NT2/D1 (cell line): ENCODE data around the gene TRAF2.
"Not testable (repeated sequence)": the region's sequence is repeated elsewhere in the genome, so short reads cannot be mapped to it uniquely, and the experiment has no call there.

Experiments
- DNase-seq: peaks from one replicate; pipeline ENCODE4 v3.0.0-alpha.2; 2011; ENCODE audit warnings: low read depth, low spot score
- H3K27me3 ChIP-seq: 2 replicates; pipeline ENCODE4 v1.6.0; 2011; ENCODE audit warnings: mild to moderate bottlenecking; ENCODE audit not compliant: insufficient read length, insufficient read depth
- H3K36me3 ChIP-seq: 2 replicates; pipeline ENCODE4 v1.6.1; 2011; ENCODE audit warnings: mild to moderate bottlenecking, low read length, mixed read lengths; ENCODE audit not compliant: insufficient read depth, insufficient read length
- H3K4me1 ChIP-seq: 2 replicates; pipeline ENCODE4 v1.5.1; 2011; ENCODE audit not compliant: insufficient read depth, insufficient read length
- H3K4me3 ChIP-seq: 2 replicates; pipeline ENCODE4 v1.5.1; 2011; ENCODE audit warnings: low read depth; ENCODE audit not compliant: insufficient read length
- H3K9ac ChIP-seq: 2 replicates; pipeline ENCODE4 v1.6.0; 2011; ENCODE audit warnings: low read depth; ENCODE audit not compliant: insufficient read length
- H3K9me3 ChIP-seq: 2 replicates; pipeline ENCODE4 v1.5.1; 2011; ENCODE audit warnings: mild to moderate bottlenecking, low read length; ENCODE audit not compliant: insufficient read depth
- SUZ12 ChIP-seq: IDR thresholded peaks from 2 replicates; pipeline ENCODE4 v1.6.1; 2011; ENCODE audit not compliant: insufficient read length, insufficient read depth; ENCODE audit errors: extremely low read depth
- YY1 ChIP-seq: IDR thresholded peaks from 2 replicates; pipeline ENCODE4 v1.6.1; 2011; ENCODE audit not compliant: insufficient read length, insufficient read depth
- ZNF274 ChIP-seq: IDR thresholded peaks from 2 replicates; pipeline ENCODE4 v1.6.1; 2011; ENCODE audit warnings: mild to moderate bottlenecking, low read depth, low read length

Gene TRAF2

DNA sequence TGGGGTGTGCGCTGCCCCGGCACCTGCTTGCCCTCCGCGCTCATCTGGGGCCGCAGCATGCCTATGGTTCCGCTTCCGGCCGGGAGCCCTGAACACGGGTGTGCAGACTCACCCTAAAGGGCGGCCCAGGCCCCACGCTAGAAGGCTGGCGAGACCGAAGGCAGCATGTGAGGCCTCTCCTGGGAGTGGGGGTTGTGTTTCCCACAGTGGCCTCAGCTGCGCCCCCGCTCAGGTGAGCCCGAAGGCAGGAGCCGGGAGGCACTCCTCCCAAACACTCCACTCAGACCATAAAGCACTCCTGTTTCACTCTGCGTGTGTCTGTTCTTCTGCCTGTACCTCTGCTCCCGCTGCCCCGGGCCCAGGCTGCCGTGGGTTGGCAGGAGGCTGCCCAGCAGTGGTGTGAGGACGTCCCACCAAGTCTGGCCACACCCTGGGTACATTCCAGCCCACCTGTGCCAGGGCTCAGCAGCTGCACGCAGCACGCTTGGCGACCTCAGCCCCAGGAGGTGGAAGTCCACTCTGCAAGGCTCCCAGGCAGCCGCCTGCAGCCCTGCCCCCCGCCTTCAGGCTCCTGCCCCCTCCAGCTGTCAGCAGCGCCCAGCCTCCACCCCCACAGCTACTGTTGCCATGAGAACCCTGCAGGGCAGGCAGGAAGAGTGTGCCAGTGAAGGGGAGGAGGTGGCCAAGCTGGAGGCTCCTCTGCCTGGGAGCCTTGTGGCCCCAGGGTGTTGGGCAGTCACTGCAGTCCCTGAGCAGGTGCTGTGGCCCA, 45.3 kb upstream of the TRAF2 start:
- peaks cover 41% of the 10 kb centered on the region for H3K36me3 ChIP-seq
- H3K9ac ChIP-seq = no peak overlapping the region
- H3K27me3 ChIP-seq = no peaks in the 10 kb centered on the region
- no peak overlapping the region for H3K4me3 ChIP-seq
- TF ChIP-seq YY1 (no peak), SUZ12 (no peak), ZNF274 (no peak)
- H3K4me1 ChIP-seq = peaks cover 46% of the 10 kb centered on the region
- no peak for DNase-seq
- H3K9me3 ChIP-seq = no peaks in the 10 kb centered on the region; the same call in 1 of the 2 replicates

DNA sequence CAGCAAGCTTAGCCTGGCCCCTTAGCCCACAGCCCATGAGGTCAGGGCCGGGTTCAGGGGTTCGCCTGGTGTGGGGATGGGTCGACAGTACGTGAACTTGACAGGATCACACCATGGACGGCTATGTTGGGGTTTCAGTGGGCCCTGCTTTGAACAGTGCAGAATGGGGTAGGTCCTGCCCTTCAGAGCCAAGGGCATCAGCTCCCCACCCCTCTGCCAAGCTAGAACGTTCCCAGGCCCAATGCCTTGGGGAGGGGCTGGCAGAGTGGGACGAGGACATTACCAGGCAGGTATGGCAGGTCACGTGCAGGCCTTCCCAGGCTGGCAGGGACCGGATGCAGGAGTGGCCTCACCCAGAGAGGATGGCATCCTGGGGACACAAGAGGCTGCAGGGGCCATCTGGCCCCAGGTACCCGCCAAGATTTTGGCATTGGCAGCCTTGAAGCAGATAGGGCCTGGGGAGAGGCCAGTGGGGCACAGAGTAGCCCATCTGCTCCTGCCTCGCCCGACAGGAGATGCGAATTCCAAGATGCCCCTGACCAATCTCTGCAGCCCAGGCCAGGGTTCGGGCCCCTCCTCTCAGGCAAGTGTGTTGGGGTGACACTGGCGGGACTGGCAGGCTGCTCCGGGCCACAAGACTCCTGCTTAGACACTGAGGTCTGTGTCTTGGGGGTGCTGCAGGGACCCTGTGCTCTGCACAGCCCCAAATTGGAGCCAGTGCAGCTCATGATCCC, 44.5 kb upstream of the TRAF2 start:
- H3K27me3 ChIP-seq, H3K4me3 ChIP-seq, H3K9ac ChIP-seq, DNase-seq, H3K9me3 ChIP-seq: not testable (repeated sequence)
- Histone ChIP-seq H3K4me1 (peaks cover 44% of the 10 kb centered on the region), H3K36me3 (peaks cover 35% of the 10 kb centered on the region)

DNA sequence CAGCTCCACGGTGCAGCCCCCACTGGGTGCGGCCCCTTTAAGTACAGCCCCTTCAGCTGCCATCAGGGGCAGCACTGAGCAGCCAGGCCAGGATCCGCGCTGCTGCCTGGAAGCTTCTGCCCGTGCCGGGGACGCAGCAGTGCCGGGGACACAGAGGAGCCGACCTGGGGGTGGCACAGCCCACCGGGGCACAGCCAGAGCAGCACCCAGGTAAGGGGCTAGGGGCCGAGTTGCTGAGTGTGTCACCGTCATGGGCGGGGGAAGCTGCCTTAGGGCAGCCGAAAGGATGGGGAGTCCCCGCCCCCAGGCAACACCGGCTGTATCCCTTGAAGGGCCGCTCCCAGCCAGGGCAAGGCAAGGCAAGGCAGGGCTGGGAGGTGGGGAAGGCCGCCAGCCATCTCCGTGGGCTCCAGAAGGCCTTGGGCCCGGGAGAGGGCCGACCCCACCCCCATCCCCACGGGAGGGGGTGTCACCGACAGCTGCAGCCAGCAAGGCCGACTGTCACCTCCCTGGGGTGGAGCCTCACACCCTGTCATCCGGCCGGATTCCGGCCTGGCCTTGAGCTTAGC, 43.9 kb upstream of the TRAF2 start, which contains the start of gene AJM1:
Gene AJM1 (plus strand): TSS at position 99 of the 569 bp plus-strand sequence. CDS start 1,937 bp downstream, outside the sequence.
- H3K9ac ChIP-seq = peak within 1 kb of the TSS; percentile 42
- DNase-seq = peak; percentile 66

DNA sequence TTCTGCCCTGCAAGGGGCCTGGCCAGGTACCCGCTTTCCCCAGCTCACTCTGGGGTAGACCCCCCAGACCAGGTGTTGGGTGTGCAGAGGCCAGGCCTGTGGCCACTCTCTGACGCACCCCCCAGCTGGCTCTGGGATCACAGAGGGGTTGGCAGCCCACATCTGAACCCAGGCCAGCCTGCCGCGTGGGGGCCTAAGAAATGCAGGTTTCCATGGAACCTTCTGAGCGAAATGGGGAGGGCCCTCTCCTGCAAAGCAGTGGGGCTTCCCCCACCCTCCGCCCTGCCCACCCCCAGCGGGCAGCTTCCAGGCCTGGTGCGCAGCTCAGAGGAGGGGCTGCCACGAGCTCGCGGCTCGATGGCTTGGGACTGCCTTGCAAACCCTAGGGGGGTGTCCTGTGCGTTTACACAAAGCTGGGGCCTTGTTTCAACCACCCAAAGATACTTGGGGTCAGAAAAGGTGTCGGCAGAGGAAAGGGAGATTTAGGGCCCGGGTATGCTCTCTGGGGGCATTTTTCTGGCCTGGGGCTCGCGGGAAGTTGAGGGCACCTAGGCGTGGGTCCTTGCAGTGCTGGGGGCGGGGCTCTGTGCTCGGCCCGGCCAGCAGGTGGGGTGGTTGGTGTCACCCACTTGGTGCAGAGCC, 43.0 kb upstream of the TRAF2 start:
- Histone ChIP-seq H3K4me1 (peaks cover 44% of the 10 kb centered on the region), H3K36me3 (peaks cover 27% of the 10 kb centered on the region), H3K9ac (peak overlapping the region; percentile 36)
- H3K27me3 ChIP-seq, H3K4me3 ChIP-seq, DNase-seq, H3K9me3 ChIP-seq: not testable (repeated sequence)

More for the DNA sequence above, 43.9 kb upstream of the TRAF2 start, which contains the start of gene AJM1:
- peaks cover 35% of the 10 kb centered on the region for H3K36me3 ChIP-seq
- not testable (repeated sequence) for H3K27me3 ChIP-seq, H3K9me3 ChIP-seq, H3K4me3 ChIP-seq
- H3K4me1 ChIP-seq = peaks cover 43% of the 10 kb centered on the region

DNA sequence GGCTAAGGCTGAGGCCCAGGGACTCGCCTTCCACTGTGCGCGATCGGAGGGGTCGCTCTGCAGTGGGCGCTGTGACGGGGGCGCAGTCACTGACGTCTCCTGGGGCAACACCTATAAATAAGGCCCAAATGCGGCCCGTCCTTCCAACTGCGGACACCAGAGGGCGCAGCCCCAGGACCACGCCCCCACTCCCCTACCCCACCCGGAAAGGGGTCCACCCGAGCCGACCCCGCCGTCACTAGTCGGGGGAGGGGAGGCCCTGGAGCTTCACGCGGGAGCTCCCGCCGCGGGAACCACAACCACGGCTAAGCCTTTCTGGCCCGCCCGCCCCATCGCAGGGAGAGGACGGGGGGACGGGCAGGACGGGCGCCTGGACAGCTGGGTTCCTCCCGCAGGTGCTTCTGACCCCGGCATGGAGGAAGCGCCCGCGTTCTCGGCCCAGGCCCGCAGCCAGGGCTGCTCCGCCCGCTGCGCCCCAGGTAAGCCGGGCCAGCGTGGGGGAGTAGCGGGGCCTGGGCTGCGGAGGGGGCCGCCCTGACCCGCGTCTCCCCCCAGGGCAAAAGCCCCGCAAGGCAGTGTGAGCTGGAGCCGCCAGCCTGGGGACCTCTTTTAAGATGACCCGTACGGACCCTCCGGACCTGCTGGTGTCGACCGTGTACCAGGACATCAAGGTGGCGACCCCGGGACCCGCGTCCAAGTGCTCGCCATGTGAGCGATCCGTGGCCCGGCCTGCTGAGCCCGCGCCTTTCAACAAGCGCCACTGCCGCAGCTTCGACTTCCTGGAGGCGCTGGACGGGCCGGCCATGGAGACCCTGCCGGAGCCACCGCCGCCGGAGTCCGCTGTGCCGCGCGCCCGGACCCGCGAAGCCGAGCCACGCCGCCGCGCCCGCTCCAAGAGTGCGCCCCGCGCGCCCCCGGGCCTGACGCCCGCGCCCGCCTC, 42.2 kb upstream of the TRAF2 start:
- H3K4me3 ChIP-seq, H3K9ac ChIP-seq: not testable (repeated sequence)

DNA sequence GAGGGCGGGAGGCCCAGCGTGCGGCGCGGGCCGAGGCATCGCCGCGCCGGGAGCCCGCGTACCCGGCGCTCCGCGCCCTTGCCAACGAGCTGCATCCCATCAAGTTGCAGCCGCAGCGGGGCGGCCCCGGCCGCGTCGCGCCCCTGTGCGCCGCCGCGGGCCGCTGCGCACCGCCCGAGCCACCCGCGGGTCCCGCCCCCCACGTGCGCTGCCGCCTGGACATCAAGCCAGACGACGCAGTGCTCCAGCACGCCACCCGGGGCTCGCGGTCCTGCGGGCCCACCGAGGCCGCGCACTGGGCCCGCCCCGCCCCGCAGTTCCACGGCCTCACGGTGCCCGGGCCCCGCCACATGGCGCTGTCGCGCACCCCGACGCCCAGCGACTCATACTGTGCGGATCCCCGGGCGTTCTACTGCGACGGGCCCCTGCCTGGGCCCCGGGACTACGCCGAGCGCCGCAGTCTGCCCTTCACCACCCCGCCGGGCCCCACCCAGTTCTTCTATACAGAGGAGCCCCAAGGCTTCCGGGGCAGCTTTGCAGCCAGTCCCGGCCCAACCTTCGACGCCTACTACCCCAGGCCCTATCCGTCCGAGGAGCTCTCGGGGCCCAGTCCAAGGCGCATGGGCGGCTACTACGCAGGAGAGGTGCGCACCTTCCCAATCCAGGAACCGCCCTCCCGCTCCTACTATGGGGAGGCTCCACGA, 41.4 kb upstream of the TRAF2 start:
- TF ChIP-seq SUZ12 = no peak
- no peak for TF ChIP-seq ZNF274
- TF ChIP-seq YY1 = no peak
- peaks cover 10% of the 10 kb centered on the region for H3K36me3 ChIP-seq
- DNase-seq = no peak
- H3K9ac ChIP-seq = no peak overlapping the region
- H3K9me3 ChIP-seq = no peaks in the 10 kb centered on the region; the same call in 1 of the 2 replicates
- peaks cover 33% of the 10 kb centered on the region for H3K4me1 ChIP-seq
- no peak overlapping the region for H3K4me3 ChIP-seq
- no peaks in the 10 kb centered on the region for H3K27me3 ChIP-seq

More for the DNA sequence above, 42.2 kb upstream of the TRAF2 start:
- H3K27me3 ChIP-seq, DNase-seq, H3K9me3 ChIP-seq: not testable (repeated sequence)
- peaks cover 41% of the 10 kb centered on the region for H3K4me1 ChIP-seq
- peaks cover 19% of the 10 kb centered on the region for H3K36me3 ChIP-seq
